Stimulated activated CD4-positive, alpha-beta T cell treated with anti-CD3 and anti-CD28 coated beads, Interleukin-2, amount 100 ng/mL, for 48 hours (primary cell): ENCODE results near the gene NELL1.
"Not testable (repeated sequence)": the region's sequence is repeated elsewhere in the genome, so short reads cannot be mapped to it uniquely, and the experiment has no call there.

Experiments used
- DNase-seq, 2 donors: peaks; one replicate each; pipeline ENCODE4 v3.0.0-alpha.2; 2020

Gene NELL1

DNA sequence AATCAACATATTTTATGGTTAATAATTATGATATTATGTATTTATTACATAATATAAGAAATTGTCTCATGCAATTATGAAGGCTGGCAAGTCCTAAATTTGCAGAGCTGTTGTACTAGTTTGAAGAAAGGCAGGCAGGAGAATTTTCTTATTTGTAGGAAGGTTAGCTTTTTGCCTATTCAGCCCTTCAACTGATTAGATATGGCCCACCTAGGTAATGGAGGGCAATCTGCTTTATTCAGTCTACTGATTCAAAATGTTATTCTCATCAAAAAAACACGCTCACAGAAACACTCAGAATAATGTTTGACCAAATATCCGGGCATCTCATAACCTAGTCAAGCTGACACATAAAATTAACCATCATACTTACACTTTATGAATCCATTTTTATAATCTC, 589.0 kb downstream of the NELL1 start:
- DNase-seq, result no peak

DNA sequence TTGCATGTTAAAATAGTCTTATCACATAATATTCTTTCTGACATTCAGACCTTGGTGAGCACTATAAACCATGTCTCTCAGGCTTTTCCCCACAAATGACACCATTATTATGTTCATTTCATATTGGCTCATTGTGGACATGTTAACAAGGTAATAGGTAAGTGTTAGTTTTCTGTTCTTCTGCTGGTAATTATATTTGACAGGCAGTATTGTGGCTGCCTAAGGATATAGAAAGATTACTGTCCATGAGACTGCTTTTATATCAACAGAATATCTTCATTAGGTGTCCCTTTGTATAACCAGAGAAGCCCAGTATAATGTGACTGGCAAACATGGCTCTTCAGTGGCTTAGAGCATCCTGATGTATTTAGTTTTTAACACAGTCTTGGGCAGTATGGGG, 590.7 kb downstream of the NELL1 start:
- DNase-seq, result no peak

DNA sequence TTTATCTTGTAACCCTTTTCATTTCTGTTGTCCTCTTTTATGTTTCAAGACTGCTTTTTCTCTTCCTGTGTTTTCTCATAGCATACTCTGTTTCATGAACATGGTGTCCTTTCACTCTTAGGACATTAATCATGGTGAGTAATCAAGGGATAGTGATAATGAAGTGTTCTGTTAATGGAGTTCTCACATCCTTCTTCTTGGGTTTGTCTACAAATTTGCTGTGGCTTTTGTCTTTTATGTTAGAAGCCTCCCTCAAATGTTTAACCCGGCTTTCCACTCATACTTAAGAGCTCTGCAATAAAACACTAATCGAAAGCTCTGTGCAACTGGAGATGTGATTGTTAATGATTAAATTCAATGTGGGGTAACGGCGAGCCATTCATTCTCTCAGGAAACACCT, 593.6 kb downstream of the NELL1 start:
- DNase-seq, result no peak

GRCh38 chr11:21264125-21264524, 594.7 kb downstream of the NELL1 start:
- DNase-seq, result no peak

GRCh38 chr11:21268036-21268435, 598.6 kb downstream of the NELL1 start:
- DNase-seq, result no peak

GRCh38 chr11:21272139-21272538, 602.8 kb downstream of the NELL1 start:
- DNase-seq, result not testable (repeated sequence)

- no peak for DNase-seq
Observed at GRCh38 chr11:21278840-21279239, 609.5 kb downstream of the NELL1 start.

DNA sequence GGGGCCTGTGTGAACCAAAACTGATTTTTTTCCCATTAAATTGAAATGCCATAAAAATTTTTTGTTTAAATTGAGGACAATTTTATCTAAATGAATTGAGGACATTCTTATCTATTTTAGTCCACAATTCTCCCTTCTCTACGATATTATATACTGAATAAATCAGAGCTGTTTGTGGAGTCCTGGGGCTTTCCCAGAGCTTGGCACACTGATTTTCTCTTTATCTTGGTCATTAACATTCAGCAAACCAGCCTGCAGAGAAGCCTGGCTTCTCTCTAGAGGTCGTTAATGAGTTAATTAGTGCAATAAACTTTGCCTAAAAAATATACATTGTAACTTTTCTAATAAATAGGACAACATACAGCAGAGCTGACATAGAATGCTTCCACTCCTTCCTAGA, 615.7 kb downstream of the NELL1 start:
- no peak for DNase-seq

GRCh38 chr11:21289686-21290085, 620.3 kb downstream of the NELL1 start:
- DNase-seq, result no peak

DNA sequence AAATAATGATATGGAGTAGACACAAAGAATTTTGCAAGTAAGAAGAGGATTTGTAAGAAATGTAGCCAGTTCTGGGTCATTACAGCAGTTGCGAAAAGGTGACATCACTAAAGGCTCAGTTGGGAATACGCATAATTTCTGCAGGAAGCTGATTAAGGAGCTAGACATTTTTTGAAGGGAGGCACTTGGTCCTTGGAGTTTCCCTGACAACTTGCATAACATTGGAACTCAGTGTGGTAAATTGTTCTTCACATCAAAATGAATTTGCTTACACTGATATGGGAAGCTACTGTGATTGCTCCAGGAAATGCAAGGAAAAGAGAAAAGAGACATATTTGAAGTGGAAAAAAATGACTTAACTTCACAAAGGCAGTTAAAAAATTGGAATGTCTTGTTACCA, 626.1 kb downstream of the NELL1 start:
- no peak for DNase-seq

GRCh38 chr11:21301981-21302380, 632.6 kb downstream of the NELL1 start:
- DNase-seq, result no peak

GRCh38 chr11:21306739-21307358, 637.5 kb downstream of the NELL1 start:
- DNase-seq, result no peak

- no peak for DNase-seq
Observed at GRCh38 chr11:21307874-21308273, 638.5 kb downstream of the NELL1 start.

DNA sequence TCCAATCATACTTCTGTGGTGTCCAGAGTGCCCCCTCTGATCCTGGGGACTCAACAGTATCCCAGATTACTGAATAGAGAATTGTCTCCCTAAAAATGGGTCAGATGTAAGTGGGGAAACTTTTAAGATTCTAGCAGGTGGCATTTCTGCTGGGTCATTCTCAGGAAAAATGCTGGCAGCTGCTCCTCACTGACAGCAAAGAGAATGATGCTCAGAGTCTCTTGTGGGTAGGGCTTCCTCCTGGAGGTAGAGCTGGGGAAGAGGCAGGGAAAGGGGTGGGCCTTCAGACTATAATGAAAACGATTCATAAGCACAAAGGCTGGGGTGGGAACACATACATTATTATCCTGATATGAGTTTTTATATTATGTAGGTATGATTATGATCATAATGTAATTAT, 647.2 kb downstream of the NELL1 start:
- no peak for DNase-seq

DNA sequence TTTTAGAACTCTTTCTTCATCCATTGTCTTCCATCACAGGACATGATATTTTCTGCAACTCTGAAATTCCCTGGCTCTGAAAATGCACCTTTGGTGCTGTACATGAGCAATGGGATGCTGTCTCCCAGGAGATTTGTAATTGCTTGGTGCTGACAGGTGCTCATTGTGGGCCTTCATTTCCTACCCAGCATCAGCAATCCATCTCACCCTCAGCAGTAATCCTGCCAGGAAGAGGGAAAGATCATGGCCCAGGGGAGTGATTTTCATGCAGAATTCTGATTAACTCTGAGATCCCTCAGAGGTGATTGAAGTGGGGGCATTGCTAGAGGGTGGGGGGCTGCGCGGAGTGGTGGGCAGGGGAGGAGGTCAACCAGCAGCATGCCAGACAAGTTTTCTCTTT, 651.7 kb downstream of the NELL1 start:
- no peak for DNase-seq

- no peak for DNase-seq
Observed at GRCh38 chr11:21321530-21321929, 652.1 kb downstream of the NELL1 start.

- no peak for DNase-seq
Observed at GRCh38 chr11:21323617-21324016, 654.2 kb downstream of the NELL1 start.

DNA sequence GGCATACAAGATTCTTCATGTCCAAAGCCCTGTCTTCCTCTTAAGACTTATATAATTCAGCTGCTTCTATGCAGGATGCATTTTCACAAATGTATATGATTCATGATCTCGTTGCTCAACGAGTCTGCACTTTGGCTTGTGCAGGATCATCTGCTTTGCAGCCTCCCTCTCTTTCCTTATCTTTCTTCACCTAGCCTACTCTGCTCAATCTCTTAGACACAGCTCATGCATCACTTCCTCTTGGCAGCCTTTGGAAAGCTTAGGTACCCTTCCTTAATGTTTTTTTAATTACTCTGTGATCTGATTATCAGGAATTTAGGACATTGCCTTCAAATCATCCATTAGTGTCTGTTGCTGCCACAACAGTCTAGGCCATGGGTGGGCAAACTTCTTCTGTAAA, 673.8 kb downstream of the NELL1 start:
- DNase-seq, result no peak

DNA sequence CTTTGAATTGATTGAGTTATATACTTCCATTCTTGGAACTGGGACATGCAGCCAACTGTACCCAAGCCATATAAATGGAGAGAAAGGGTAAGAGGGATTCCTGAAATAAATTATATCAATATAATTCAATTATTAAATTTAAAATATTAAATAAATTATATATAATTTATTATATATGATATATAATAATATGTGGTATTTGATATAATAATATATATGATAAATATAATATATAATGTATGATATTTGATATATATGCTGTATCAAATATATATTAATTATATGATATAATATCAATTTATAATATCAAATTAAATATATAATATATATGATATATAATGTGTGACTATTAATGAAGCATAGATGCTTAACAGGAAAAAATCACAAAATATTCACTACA, 677.0 kb downstream of the NELL1 start:
- DNase-seq, result no peak

GRCh38 chr11:21350613-21351012, 681.2 kb downstream of the NELL1 start:
- no peak for DNase-seq

DNA sequence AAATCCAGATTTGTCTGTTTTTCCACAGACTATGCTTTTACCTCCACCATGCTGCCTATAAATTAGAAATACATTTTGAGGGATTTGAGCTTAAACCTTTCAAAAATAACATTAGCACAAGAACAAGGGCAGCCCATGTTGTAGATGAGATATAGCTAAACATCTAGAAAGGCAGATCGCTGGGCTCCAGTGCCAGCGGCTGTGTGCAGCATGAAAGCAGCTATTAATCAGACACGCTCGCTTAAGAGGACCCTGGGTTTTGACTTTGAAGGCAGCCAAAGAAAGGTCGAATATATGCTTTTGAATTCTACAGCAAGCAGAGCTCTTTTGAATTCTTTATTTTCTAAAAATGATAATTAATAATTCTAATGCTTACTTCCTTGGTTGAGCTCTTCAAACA, 684.0 kb downstream of the NELL1 start:
- DNase-seq, result no peak

- no peak for DNase-seq
Observed at GRCh38 chr11:21364866-21365624, 695.7 kb downstream of the NELL1 start.

DNA sequence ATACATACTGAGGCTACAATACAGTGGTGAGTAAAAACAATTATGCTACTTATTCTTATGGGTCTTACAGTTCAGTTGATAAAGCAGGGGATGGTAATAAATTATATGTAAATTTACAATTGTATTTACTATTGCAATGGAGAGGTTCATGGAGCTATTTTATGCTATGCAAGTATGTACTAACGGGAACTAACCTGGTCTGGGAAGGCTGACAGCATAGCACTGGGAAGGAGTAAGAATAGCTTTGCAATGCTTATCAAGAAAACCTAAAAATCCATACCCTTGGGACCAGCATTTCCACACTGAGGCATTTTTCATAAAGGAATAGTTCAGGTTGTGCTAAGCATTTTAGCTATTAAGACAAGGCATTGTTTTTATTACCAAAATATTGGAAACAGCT, 700.6 kb downstream of the NELL1 start:
- no peak for DNase-seq

DNA sequence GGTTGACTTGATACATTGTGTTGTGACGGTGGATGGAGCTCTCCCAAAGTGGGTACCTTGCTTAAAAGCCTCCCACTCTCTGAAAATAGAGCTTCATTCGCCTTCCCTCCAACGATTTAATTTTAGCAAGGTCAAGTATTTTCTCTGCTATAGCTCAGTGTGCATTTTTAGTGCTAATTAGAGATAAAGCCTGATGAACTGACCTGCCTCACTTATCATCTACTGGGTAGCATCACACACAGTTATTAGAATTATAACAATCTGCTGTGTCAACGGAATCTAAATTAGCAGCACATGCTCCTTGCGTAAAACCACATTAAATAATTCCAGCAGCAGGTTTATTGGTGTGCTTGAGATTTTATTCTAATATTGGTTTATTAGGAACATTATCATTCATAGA, 701.7 kb downstream of the NELL1 start:
- DNase-seq, result no peak

DNA sequence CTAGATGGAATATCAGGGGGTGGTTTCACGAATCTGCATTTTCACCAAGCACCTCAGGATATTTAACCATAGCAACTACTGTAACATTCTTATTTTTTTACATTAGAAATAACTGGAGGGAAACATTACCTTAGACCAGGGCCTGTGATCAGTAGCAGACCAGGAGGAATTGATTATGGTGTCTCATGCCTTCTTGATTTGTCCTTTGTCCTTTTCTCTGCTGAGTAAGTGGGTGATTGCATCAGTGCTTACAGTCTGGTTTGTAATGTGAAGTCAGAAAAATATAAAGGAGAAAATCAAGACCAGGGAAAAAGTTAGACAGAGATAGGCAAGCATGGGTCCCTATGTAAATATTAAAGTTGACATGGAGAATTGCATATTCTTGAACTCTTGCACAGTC, 703.3 kb downstream of the NELL1 start:
- no peak for DNase-seq
